KG1 (cell line): Measurements from ENCODE around the gene PRR33.

Experiments used
- DNase-seq: peaks from one replicate; lab custom pipeline; 2025; lab: John Stamatoyannopoulos, UW

Gene PRR33

DNA sequence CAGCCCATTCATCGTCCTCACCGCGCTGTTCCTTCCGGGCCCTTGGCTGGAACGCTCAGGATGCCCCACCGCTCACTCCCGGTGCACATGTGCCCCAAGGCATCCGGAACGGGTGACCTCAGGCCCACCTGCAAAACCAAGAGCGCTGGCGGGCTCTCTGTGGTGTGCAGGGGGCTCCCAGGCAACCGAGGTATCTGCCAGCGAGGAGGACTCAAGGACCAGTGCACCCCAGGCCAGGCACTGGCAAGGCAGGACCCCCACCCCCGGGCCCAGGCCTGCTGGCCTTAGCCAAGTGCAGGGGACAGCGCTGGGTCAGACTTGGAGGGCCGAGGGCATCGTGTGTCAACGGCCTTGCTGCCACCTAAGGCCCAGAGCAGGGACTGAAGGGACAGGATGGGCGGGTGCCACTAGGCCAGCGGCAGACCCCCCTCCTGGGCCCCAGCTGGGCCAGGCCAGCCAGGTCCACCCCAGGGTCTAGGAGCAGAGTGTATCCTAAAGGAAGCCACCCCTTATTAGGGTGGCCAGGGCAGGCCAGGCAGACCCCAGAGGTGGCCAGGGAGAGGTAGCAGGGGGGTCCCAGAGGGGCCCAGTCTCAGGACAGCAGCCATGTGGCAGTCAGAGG lies 36.3 kb upstream of the PRR33 start:
- no peak for DNase-seq

DNA sequence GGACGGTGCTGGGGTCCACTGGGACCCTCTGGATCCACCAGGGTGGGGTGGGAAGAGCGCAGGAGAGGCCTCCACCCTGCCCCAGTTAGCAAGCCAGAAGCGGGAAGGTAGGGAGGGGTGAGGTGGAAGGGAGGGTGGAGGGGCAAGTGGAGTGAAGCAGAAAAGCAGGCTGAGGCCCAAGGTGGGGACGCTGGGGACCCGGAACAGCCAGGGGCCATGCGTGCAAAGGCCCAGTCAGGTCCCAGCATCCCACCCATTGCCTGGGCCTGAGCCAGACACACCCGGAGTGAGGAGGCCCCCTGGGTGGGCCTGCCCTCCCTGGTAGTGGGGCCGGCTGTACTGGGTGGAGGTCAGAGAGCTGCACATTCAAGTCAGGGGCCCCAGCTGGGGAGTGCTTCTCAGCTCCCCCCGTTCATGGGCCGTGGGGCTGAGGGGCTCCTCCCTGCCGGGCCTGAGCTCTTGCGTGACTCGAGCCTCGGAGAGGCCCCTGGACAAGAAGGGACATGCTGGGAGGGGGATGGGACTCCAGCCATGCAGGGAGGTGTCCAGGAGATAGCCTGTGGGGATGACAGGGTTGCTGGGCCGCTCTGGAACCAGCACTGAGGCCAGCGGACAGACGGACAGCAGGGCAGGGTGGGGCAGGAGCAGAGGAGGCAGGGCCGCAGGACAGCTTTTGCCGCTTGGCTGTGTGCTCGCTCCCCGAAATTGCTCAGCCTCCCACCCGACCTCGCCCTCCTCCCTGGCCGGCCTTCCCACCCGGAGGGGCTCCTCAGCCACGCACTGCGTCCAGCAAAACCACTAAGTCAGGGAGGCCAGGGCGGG lies 35.5 kb upstream of the PRR33 start:
- DNase-seq = no peak

DNA sequence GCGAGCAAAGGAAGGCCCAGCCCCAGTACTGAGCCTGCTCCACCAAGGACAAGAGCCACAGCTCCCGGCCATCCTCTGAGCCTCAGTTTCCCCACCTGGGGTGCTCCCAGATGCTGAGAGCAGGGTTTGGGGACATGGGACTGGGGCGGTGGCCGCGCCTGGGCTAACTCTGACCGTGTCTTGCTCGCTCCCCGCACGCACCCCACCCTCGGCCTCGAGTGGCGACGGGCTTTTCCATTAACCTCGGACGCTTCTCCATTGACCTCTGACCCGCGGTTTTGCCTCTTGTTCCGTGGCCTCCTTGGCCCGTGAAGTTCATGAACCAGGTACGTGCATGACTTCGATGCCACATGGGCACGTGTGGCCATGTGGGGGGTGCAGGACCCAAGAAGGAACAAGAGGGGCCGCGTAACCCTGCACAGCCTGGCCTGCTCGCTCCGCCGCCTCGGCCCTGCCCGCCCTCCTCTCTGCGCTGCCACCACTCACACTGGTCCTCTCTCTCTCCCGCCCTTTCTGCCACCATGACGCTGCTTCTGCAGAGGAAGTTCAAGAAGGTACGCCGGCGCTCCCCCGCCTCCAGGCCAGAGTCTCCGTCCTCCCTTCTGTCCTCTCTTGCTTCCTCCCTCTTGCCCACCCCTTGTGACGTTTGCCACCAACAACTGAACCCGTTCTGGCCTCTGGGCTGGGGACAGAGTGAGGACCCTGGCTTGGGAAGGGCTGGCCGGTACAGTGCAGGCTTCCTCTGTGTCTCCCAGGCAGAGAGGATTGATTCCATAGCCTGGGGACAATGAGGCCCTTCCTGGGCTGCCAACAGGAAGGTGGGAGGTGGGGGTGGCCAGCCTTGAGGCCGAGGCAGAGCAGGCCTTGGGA lies 34.7 kb upstream of the PRR33 start:
- DNase-seq = no peak

DNA sequence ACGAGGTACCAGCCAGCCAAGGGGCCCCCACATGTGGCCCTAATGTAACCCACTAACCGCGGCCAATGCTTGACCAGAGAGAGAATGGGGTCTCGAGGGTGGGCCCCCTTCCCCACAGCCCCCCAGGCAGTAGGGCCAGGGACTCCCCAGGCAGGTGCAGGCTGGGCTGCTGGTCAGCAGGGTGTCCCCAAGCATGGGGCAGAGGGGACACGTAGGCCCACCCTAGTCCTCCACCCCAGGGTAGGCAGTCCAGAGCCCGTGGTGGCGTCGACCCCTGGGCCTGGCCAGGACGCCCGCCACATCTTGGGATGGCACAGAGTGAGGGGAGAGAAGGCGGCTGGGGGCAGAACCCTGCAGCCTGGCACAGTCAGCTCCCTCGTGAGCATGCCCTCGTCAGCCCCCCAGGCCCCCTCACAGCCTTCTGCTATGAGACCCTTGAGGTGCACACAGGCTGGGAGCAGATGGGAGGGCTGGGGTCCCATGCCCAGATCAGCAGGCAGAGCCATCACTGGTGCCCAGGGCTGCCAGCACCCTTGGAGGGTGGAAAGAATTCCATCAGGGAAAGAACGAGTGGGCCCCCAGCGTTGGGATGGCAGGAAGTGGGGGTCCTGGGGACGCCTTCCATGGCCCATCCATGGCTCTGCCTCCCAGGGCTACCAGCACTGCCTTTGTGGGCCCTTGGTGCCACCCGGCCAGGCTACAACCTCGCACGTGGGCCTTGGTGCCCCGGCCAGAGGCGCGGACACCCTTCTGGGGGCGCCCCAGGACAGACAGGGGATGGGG lies 33.9 kb upstream of the PRR33 start:
- no peak for DNase-seq

DNA sequence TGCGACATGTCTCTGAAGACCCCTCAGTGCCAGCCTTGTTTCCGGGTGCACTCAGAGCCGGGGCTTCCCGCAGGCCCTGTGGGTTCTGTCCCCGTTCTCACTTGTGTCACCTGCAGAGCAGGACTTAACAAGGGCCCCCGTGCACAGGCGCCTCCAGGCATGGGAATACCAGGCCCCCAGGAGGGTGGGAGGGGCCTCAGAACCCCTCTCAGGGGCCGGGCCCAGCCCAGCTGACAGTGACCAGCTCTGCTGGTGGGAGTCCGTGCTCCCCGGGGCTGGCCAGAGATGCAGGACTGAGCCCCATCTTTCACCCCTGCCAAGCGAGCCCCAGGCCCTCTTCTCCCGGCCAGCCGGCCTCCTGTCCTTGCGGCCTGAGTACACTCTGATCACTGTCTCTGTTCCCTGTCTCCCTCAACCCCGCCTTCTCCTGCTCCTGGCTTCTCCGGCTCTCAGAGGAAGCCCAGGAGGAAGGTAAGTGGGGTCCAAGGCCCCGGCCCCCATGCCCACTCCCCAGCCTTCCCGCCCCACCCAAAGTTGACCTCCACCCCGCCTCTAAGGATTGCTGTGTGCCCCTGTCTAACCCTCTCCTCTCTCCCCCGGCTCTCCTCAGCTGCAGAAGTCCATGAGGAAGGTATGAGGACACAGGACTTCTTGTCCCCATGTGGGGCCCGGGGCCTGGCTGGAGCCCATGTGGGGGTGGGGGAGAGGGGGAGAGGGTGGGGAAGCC lies 33.1 kb upstream of the PRR33 start:
- no peak for DNase-seq

DNA sequence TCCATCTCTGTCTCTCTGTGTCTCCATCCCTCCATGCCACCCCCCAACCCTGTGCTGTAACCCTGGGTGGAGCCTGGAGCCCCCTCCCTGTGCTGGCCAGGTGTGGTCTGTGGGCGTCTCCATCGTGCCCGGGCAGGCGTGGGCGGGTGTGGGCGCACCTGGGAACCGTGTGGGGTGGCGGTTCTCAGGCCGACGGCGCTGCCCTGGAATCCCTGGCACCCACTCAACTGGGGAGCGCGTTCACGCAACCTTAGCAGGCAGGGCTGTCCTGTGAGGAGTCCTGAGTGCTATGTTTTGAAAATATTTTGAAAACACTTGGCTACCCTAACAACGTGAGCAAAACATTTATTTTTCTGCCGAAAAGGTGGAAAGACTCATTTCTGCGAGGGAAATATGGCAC lies 32.5 kb upstream of the PRR33 start:
- no peak for DNase-seq

DNA sequence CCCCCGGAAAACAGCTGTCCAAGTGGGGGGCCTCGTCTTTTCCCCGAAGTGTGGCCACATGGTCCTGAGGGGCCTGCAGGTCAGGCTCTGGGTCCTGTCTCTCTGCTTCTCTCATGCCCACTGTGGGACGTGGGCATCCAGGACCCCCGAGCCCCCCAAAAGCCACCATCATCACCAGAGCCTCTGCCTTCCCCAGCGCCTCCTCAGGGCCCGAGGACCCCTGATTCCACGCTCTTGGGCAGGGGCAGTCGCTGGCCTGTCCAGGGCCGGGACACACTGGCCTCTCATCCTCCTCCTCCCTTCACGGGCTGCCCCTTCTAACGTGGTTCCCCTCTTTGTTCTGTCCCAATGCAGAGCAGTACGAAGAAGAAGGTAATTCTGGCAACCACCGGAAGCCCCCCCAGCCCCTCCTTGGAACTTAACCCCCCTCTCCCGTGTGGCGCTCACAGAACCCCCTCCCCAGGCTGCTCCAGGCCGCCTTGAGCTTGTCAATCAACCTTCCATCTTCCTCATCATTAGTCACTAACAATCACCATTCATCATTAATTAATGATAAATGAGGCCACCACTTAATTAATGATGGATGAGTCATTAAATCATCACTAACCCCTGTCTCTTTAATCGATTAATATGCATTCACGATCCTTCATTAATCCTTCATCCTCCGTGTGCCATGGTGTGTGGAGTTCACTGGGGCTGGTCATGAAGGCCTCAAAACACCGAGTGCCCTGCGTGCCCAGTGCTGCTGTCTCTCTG lies 31.7 kb upstream of the PRR33 start:
- DNase-seq = no peak

DNA sequence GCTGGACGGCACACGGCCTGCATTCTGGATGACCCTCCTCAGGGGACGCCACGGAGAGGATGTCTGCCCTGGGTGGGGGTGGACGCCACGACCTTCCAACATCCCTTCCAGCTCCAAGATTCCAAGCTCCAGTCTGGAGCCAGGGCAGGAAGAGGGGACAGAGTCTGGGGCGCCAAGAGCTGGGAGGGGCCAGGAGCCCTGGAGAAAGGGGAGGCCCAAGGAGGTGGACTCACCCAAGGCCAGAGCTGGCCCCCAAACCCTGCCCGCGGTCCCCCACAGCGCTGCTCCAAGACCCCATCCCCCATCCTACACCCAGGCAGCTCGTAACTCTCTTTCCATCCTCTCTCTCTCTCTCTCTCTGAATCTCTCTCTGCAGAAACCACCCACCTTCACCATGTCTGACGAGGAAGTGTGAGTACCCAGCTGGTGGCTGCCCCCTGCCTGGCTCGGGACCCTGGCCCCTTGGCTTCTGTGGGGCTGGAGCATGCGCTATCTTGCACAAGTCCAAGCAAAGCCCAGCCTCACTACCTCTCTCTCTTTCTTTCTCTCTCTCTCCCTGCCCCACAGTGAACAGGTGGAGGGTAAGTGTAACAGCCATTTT lies 30.9 kb upstream of the PRR33 start:
- no peak for DNase-seq

DNA sequence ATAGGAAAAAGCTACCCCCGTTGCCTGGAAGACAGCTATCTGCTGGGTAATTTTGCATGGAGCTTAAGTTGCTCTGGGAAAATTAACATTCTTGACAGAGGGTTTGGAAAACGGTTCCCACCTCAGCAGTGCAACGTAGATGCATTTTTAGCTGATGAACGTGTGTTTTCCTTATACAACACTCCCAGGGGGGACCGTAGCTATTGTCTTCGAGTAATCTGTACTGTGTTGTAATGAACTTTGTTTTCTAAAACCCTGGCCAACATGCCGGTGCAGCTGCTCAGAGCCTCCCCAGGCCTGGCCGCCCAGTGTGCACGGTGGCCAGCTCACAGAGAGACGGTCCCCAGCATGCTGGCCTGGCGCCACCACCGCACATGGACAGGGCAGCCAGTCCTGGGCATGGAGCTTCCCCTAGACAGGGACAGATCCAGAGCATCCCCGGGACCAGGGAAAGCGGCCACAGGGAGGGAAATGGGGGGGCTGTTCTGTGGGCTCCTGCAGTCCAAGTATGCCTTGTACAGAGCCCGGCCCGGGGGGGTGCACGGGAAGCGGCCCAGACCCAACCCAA lies 30.0 kb upstream of the PRR33 start:
- DNase-seq = no peak

DNA sequence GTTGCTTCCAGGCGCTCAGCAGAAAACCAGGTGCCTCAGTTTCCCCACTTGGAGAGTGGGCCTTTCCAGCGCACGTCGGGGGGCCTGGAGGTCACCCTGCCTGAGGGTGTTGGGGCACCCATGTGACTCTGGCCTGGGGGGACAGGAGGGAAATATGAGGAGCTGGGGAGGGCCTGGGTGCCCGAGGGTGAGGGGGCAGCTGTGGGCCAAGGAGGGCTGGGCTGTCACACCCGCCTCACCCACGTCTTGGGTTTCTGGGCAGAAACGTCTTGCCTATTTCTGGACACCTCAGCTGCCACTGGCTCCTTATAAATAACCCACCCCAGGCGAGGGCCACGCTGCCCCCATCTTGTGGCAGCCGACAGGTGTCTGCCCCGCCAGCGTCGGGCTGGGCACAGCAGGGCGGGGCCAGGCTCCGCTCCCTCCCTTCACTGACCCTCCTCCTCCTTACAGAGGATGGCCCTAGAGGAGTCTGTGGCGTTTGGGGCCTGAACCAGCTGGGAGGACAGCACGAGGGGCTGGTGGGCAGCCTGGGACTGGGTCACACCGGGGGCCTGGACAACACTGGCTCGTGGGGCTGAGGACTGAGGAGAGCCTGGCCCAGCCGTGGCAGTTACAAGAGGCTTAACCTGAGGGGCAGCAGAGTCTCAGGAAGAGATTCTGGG lies 29.3 kb upstream of the PRR33 start:
- DNase-seq = no peak

DNA sequence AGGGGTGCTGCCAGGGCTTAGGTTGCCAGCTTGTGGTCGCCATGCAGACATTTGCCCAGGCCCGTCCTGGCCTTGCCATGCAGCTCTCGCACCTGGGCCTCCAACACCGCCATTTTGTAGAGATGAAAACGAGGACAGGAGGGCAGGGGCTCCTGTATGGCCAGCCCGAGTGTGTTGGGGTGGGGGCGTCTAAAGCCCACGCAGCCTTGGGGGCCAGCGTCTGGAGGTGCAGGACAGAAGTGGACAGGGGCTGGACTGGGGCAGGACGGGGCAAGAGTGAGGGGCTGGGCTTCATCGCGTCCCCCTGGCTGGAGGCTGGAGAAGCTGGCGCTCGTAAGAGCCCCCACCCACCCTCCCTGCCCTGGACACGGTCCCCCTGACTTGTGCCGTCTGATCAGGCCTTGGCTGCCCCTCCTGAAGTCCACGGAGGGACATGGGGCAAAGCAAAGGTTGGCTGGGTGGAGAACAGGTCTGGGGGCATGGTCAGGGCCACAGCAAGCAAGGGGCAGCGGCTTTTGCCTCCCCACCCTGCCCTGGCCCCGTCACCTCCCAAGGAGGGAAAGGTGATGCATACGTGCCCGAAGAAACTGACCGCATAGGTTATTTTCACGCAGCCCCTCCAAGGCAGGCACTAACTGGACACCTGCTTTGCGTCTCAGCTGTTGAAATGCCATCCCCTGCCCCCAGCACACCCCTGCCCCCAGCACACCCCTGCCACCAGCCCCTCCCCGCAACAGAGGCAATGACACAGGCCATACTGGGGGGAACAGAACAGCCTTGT lies 28.6 kb upstream of the PRR33 start:
- no peak for DNase-seq

DNA sequence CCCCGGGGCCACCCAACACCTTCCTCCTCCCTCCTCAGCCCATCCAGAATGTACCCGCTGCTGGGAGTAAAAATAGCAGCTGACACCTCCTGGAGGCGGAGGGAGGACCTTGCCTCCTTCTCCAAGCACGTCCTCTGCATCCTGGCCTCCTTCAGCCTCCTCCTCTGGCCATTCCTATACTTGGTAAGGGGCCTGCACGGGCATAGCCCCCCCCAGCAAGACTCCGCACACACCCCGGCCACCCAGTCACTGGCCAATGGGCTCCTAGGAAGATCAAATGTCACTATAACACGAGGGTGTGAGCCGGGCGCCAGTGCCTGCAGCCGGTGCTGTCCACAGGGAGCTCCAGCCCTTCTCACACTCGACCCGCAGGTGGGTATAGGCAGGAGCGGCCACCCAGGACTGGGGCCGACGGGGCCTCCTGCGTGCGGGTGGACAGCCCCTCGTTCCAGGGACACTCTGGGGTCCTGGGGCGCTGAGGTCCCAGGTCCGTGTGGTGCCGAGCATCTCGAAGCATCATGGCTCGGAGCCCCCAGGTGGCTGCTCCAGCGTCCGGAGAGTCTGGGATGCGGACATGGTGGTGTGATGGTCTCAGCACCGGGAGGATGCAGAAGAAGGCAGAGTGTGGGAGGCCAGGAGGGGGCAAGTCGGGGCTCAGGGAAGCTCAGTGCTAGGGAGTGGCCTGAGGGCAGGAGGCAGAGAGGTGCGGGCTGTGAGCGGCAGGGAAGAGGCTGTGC lies 27.9 kb upstream of the PRR33 start, which contains the start of gene TNNT3:
TSS of gene TNNT3 (plus strand) at position 313 of the 737 bp plus-strand sequence. CDS start 3,172 bp downstream, outside the sequence.
- DNase-seq = no peak

DNA sequence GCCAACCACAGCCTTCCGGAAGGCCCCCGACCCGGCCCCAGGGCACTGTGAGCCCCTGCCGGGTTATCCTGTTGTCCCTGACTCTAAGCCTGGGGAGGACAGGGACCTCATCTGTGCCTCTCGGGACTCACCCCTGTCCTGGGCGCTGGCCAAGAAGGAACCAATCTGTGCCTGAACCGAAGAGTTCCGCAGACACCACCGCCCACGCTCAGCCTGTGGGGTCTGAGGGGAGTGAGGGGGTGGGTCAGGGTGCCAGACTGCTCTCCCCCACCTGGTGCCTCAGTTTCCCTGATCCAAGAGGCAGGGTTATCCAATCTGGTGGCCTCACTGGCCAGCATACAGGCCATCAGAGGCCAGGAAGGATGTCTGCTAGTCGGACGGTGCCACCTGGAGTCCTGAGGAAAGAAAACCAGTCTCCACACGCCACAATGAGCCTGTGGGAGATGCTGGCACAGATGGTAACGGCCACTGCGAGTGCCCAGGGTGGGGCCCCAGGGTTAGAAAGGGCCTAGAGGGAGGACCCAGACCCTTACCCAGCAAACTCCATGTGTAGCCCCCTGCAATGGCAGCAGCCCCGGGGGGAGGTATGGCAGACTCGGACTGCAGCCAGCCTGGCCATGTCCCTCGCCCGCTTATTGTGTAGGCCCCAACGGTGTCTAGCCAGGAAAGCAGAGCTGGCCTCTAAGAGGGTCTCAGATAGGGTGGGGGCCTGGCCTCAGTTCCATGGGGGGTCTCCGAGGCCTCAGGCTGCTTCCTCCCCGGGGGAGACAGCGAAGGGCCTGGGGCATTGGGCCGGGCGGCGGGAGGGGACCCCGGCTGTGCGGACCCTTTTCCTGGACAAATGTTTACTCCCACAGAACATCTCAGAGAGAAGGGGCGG lies 27.0 kb upstream of the PRR33 start:
- no peak for DNase-seq

DNA sequence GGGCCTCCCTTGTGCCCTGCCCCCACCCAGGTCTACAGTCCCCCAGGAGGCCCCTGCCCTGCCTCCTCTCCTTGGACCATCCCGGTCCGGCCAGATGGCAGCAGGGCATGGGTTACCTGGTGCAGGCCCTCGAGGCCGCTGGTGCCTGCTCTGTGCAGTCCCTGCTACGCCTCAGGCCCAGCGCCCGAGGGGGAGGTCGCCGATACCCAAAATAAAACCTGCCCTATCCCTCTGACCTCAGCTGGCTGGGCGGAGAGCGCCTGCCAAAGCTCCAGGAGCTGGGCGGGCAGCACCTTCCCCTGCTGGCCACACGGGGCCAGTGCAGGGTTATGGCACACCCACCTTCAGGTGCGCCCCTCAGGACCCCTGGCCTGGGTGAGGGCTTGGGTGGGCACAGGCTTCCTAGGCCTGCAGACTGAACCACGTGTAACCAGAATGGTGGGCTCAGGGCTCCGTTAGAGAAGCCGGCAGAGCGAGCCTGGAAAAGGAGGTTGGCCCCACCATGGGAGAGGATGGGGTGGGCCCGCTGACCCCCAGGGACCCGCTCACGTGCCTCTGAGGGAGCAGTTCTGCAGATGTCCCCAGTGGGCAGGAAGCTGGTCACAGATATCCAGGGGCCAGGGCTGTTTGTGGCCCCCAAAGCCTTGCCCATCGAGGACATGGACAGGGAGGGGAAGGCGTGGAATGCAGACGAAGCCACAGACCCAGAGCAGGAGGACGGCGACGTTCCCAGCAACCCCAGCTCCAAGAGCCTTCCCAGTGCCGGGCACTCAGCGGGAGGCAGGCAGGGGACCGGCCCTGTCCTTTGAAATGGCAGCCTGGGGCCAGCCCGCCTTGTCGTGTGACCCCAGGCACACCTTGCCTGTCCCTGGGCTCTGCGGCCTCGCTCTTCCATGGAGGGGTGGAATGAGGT lies 26.1 kb upstream of the PRR33 start:
- DNase-seq = no peak

DNA sequence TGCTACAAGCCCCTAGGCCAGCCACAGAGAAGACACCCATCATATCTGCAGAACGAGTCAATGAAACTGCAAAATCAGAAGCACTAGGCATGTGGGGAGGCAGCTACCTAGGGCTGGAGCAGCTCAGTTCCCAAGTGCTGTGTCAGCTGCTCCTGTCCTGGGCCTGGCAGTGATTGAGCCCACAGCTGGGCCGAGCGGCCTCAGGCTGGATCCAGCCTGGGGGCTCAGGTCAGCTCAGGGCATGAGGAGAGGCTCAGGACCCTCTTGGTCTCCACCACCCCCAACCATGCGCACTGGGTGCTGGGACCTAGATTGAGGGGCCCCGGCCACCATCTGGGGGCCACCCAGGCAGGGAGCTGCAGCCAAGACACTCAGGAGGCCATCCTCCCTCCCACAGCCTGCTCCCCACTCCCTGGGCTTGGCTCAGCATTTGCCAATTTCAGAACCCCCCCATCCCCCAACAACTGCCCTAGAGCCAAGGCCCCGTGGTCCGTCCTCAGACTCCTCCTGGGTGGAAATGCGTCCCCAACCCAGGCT lies 25.4 kb upstream of the PRR33 start:
- no peak for DNase-seq
